K562 (cell line): ENCODE results near the gene DSCAM. TPM values are rescaled to one million over a fixed set of nuclear protein-coding genes. Genes with fewer than 3 reads are reported as not detected.

Source experiments
- ATAC-seq: fragments of 200-7000 bp; cut with Tn5 transposase; 3 replicates; pipeline ENCODE4 v1.9.1; 2020; ENCODE audit warnings: moderate library complexity
- BruUV-seq: library from RNA; stranded (reverse); fragments of 400-500 nt; replicated peaks from 2 replicates; lab custom pipeline; 2021; lab: Mats Ljungman, UMichigan
- CTCF ChIA-PET: fragments of 300-600 bp; formaldehyde crosslinking; extraction: SDS; loops from one replicate; lab custom pipeline; 2021; ENCODE audit warnings: low intra/inter-chr PET ratio; lab: Yijun Ruan, JAX
- POLR2A ChIA-PET: fragments of 300-600, 350-650 bp; sonication (Branson Sonifier 250); formaldehyde crosslinking; extraction: SDS; loops from one replicate; lab custom pipeline; 2021; ENCODE audit warnings: antibody characterized with exemption, inconsistent platforms; lab: Yijun Ruan, JAX
- DNase-seq, 4 experiments: peaks; one replicate each; pipeline versions ENCODE4 v3.0.0 to v3.0.0-alpha.2; 2011 to 2018; ENCODE audit warnings: low spot score in 3 of 4, mixed read lengths in 3 of 4; ENCODE audit errors: extremely low read depth in 1 of 4
- FAIRE-seq: peaks from 2 replicates; lab custom pipeline; 2011; peaks lifted over from hg19 to GRCh38; lab: Jason Lieb, UNC
- H2AFZ ChIP-seq: 2 replicates; pipeline ENCODE4 v1.6.0; 2011; ENCODE audit warnings: low read depth, low read length, control low read depth, inconsistent platforms
- H3K27ac ChIP-seq: fragments of 200-600 bp; 3 replicates; pipeline ENCODE4 v1.8.0; 2011; ENCODE audit warnings: low read depth, mild to moderate bottlenecking, control low read depth, inconsistent platforms, low read length, moderate library complexity, mixed read lengths; ENCODE audit errors: extremely low read depth
- H3K27me3 ChIP-seq, 2 experiments: fragments of 300-600 bp in 1 of 2; 2 replicates in 1 of 2; 3 replicates in 1 of 2; pipeline versions ENCODE4 v1.6.0 to v1.8.0; 2011; ENCODE audit warnings: inconsistent platforms in 2 of 2, low read length in 2 of 2, mild to moderate bottlenecking in 1 of 2, mixed read lengths in 1 of 2, moderate library complexity in 1 of 2; ENCODE audit not compliant: control insufficient read depth in 2 of 2, insufficient read depth in 2 of 2
- H3K36me3 ChIP-seq: fragments of 300-600 bp; 3 replicates; pipeline ENCODE4 v1.8.0; 2011; ENCODE audit warnings: mild to moderate bottlenecking, low read length, inconsistent platforms; ENCODE audit not compliant: control insufficient read depth, insufficient read depth
- H3K4me1 ChIP-seq, 2 experiments: fragments of 200-600 bp in 1 of 2; replicated peaks in 1 of 2; 2 replicates in 1 of 2; 3 replicates in 1 of 2; pipeline versions ENCODE4 v1.5.1 to v1.8.0; 2011; ENCODE audit warnings: inconsistent platforms in 2 of 2, low read length in 2 of 2, mild to moderate bottlenecking in 1 of 2, mixed read lengths in 1 of 2, moderate library complexity in 1 of 2; ENCODE audit not compliant: control insufficient read depth in 2 of 2, insufficient read depth in 2 of 2
- H3K4me2 ChIP-seq: 2 replicates; pipeline ENCODE4 v1.6.1; 2011; ENCODE audit warnings: low read length, control low read depth, inconsistent platforms, mixed read lengths; ENCODE audit not compliant: insufficient read depth
- H3K4me3 ChIP-seq: fragments of 200-600 bp; sonication (generic), shearing (Covaris generic); 2 replicates; pipeline ENCODE4 v1.5.1; 2016; ENCODE audit warnings: control low read depth, inconsistent platforms
- H3K79me2 ChIP-seq: fragments of 200-600 bp; 3 replicates; pipeline ENCODE4 v1.8.0; 2011; ENCODE audit warnings: low read length, inconsistent platforms; ENCODE audit not compliant: control insufficient read depth, insufficient read depth
- H3K9ac ChIP-seq, 2 experiments: 2 replicates each; pipeline versions ENCODE4 v1.6.0 to v1.6.1; 2011; ENCODE audit warnings: low read depth in 2 of 2, low read length in 2 of 2, control low read depth in 1 of 2, inconsistent platforms in 1 of 2, mild to moderate bottlenecking in 1 of 2, mixed read lengths in 1 of 2; ENCODE audit not compliant: insufficient read depth in 1 of 2
- H3K9me1 ChIP-seq: one replicate; pipeline ENCODE4 v1.6.0; 2011; ENCODE audit warnings: inconsistent platforms, mild to moderate bottlenecking, low read length, moderate library complexity; ENCODE audit not compliant: control insufficient read depth, insufficient read depth
- H3K9me3 ChIP-seq: replicated peaks from 2 replicates; pipeline ENCODE4 v1.5.1; 2011; ENCODE audit warnings: low read depth, low read length, inconsistent platforms; ENCODE audit not compliant: control insufficient read depth, insufficient read depth
- H4K20me1 ChIP-seq: replicated peaks from 2 replicates; pipeline ENCODE4 v1.6.1; 2011; ENCODE audit warnings: low read length, inconsistent platforms, mixed read lengths; ENCODE audit not compliant: control insufficient read depth, insufficient read depth
- ASH1L ChIP-seq: fragments of 450-650 bp; IDR thresholded peaks from 2 replicates; pipeline ENCODE4 v1.6.1; 2018; ENCODE audit warnings: borderline replicate concordance, mild to moderate bottlenecking, low read depth; ENCODE audit not compliant: partially characterized antibody
- BRD4 ChIP-seq: fragments of 200-600 bp; sonication (generic); IDR thresholded peaks from 2 replicates; pipeline ENCODE4 v1.6.1; 2017; ENCODE audit warnings: inconsistent platforms
- CC2D1A ChIP-seq: fragments of 450-650 bp; IDR thresholded peaks from 2 replicates; pipeline ENCODE4 v1.6.1; 2017; ENCODE audit warnings: mild to moderate bottlenecking
- CGGBP1 ChIP-seq: fragments of 250-450 bp; sonication (Bioruptor Pico); IDR thresholded peaks from 2 replicates; pipeline ENCODE4 v1.9.0; 2021; ENCODE audit warnings: mild to moderate bottlenecking
- E2F3 ChIP-seq: fragments of 250-450 bp; sonication (Bioruptor Pico); IDR thresholded peaks from 2 replicates; pipeline ENCODE4 v1.4.0; 2020; ENCODE audit warnings: mild to moderate bottlenecking
- E2F5 ChIP-seq: sonication (generic); formaldehyde crosslinking; IDR thresholded peaks from 2 replicates; pipeline ENCODE4 v1.8.0; 2022; ENCODE audit warnings: mild to moderate bottlenecking, missing genetic modification reagents
- FOXJ3 ChIP-seq: sonication (generic); formaldehyde crosslinking; IDR thresholded peaks from 2 replicates; pipeline ENCODE4 v1.4.0; 2020; ENCODE audit warnings: mild to moderate bottlenecking, missing genetic modification reagents
- GMEB1 ChIP-seq: fragments of 250-450 bp; sonication (Bioruptor Pico); IDR thresholded peaks from 2 replicates; pipeline ENCODE4 v1.4.0; 2020; ENCODE audit warnings: mild to moderate bottlenecking
- IRF1 ChIP-seq: sonication (generic); formaldehyde crosslinking; IDR thresholded peaks from 2 replicates; pipeline ENCODE4 v1.8.0; 2022; ENCODE audit warnings: missing genetic modification reagents, mild to moderate bottlenecking, borderline replicate concordance
- KLF1 ChIP-seq: fragments of 450-650 bp; IDR thresholded peaks from 2 replicates; pipeline ENCODE4 v1.6.1; 2016; ENCODE audit warnings: missing genetic modification characterization, missing compliant biosample characterization
- NFRKB ChIP-seq: fragments of 450-650 bp; IDR thresholded peaks from 2 replicates; pipeline ENCODE4 v1.6.1; 2016; ENCODE audit warnings: low read depth
- NFXL1 ChIP-seq: fragments of 450-650 bp; formaldehyde crosslinking; IDR thresholded peaks from 2 replicates; pipeline ENCODE4 v1.4.0; 2021; ENCODE audit warnings: mild to moderate bottlenecking
- NONO ChIP-seq, 2 experiments: fragments of 200-400 bp in 1 of 2; fragments of 450-650 bp in 1 of 2; formaldehyde crosslinking in 1 of 2; IDR thresholded peaks; 2 replicates each; pipeline ENCODE4 v1.6.1; 2017; ENCODE audit warnings: low read depth in 2 of 2, mild to moderate bottlenecking in 2 of 2, moderate library complexity in 2 of 2, low read length in 1 of 2
- PRMT5 ChIP-seq: sonication (generic); formaldehyde crosslinking; IDR thresholded peaks from 2 replicates; pipeline ENCODE4 v1.5.0; 2020; ENCODE audit warnings: missing genetic modification reagents
- TGIF2 ChIP-seq: sonication (generic); formaldehyde crosslinking; IDR thresholded peaks from 2 replicates; pipeline ENCODE4 v1.8.1; 2022; ENCODE audit warnings: mild to moderate bottlenecking, missing genetic modification reagents, moderate library complexity
- THAP7 ChIP-seq: fragments of 250-450 bp; sonication (Bioruptor Pico); IDR thresholded peaks from 2 replicates; pipeline ENCODE4 v1.5.0; 2021
- XRCC3 ChIP-seq: fragments of 450-650 bp; IDR thresholded peaks from 2 replicates; pipeline ENCODE4 v1.6.1; 2017; ENCODE audit warnings: mild to moderate bottlenecking, moderate library complexity
- ZFP1 ChIP-seq: fragments of 450-650 bp; formaldehyde crosslinking; IDR thresholded peaks from 2 replicates; pipeline ENCODE4 v1.4.0; 2020; ENCODE audit warnings: mild to moderate bottlenecking, mixed read lengths
- ZNF121 ChIP-seq: sonication (generic); formaldehyde crosslinking; conservative IDR thresholded peaks from 2 replicates; pipeline ENCODE4 v1.8.0; 2022; ENCODE audit warnings: missing genetic modification reagents
- ZNF3 ChIP-seq: fragments of 250-450 bp; sonication (Bioruptor Pico); IDR thresholded peaks from 2 replicates; pipeline ENCODE4 v1.5.0; 2021; ENCODE audit warnings: mild to moderate bottlenecking, moderate library complexity
- ZZZ3 ChIP-seq: fragments of 450-650 bp; IDR thresholded peaks from 2 replicates; pipeline ENCODE4 v1.6.1; 2016; ENCODE audit warnings: antibody characterized with exemption, mild to moderate bottlenecking, moderate library complexity
- WGBS: fragments of 100-300 bp; shearing (Covaris generic); methylation state at CpG from one replicate; pipeline ENCODE4 v1.1.6; 2016; ENCODE audit warnings: low coverage, mixed read lengths; ENCODE audit not compliant: insufficient coverage; ENCODE audit errors: missing lambda C conversion rate; 5-methylcytosine and 5-hydroxymethylcytosine counted together
- in situ Hi-C: fragments of 300-500 bp; cut with MboI; formaldehyde crosslinking; loops from 4 replicates; pipeline ENCODE4 v1.15.0; 2018; ENCODE audit warnings: inconsistent platforms, mixed read lengths
- intact Hi-C: fragments of 100-400 bp; cut with micrococcal nuclease; formaldehyde crosslinking; loops from 2 replicates; pipeline ENCODE4 v1.14.2; 2022
- polyA plus RNA-seq, 8 experiments: library from polyadenylated mRNA; depleted of rRNA in 4 of 8; stranded (reverse) in 5 of 8; unstranded in 3 of 8; fragments of >200 nt; fragmentation: Nextera tagmentation in 2 of 8; fragmentation: Illumina TruSeq in 1 of 8; extraction: Ambion mirVana in 2 of 8; extraction: Trizol in 1 of 8; gene quantifications; 2 replicates each; pipeline versions ENCODE4 v1.2.1 to v1.2.3, GENCODE V29; 2011 to 2014; ENCODE audit warnings: inconsistent platforms in 1 of 8, missing spikeins in 1 of 8
- total RNA-seq, 7 experiments: library from RNA; depleted of rRNA in 6 of 7; stranded (reverse); fragments of >200 nt in 6 of 7; fragmentation: Illumina TruSeq in 2 of 7; extraction: Trizol in 2 of 7; gene quantifications; 2 replicates each; pipeline versions ENCODE4 v1.2.1 to v1.2.3, GENCODE V29; 2011 to 2021; ENCODE audit warnings: low replicate concordance in 1 of 7

Gene DSCAM
- total and polyA plus RNA-seq, 9 of the 15 experiments (the other 6 are each of a cell fraction or from before 2014, with no cell fraction given): not detected

GRCh38 chr21:40377135-40377534 lies 469.8 kb downstream of the DSCAM start (continued):
- TF ChIP-seq E2F5 (CRISPR knock-in tag) (no peak), IRF1 (CRISPR knock-in tag) (no peak), NFXL1 (no peak), NFRKB (no peak), TGIF2 (CRISPR knock-in tag) (no peak)

GRCh38 chr21:40373761-40374160 lies 473.2 kb downstream of the DSCAM start:
- 0% methylated on average over 2 of the region's 2 CpGs for WGBS
- Histone ChIP-seq H3K4me3 (no peak overlapping the region), H2AFZ (no peak overlapping the region), H3K9me3 (no peaks in the 10 kb centered on the region; the same call in 1 of the 2 replicates), H3K27ac (no peak overlapping the region), H3K79me2 (no peaks in the 10 kb centered on the region), H3K36me3 (no peaks in the 10 kb centered on the region), H3K27me3 (no peaks in the 10 kb centered on the region), H3K9me1 (no peaks in the 10 kb centered on the region), H3K9ac (no peak overlapping the region), H3K4me2 (no peak overlapping the region), H4K20me1 (no peaks in the 10 kb centered on the region), H3K4me1 (no peaks in the 10 kb centered on the region)
- CTCF ChIA-PET: no interaction called here
- no peak for ATAC-seq
- FAIRE-seq: no peak
- in situ Hi-C loops: no loop called here
- DNase-seq: no peak
- intact Hi-C loops: no loop called here
- BruUV-seq: no TSS peak
- POLR2A ChIA-PET: no interaction called here
- TF ChIP-seq CGGBP1 (CRISPR knock-in tag): no peak
- TF ChIP-seq ZNF121 (CRISPR knock-in tag): no peak
- TF ChIP-seq NONO (IDR thresholded peaks at IDR 0.05; ENCODE audit: low read depth in 2 of 2, low read length in 1 of 2): no peak
- TF ChIP-seq ZFP1: no peak
- no peak for TF ChIP-seq GMEB1 (CRISPR knock-in tag)
- TF ChIP-seq ZNF3 (CRISPR knock-in tag): no peak
- no peak for TF ChIP-seq FOXJ3 (CRISPR knock-in tag)
- TF ChIP-seq ZZZ3: no peak
- no peak for TF ChIP-seq PRMT5 (CRISPR knock-in tag)
- no peak for TF ChIP-seq THAP7 (CRISPR knock-in tag)
- no peak for TF ChIP-seq KLF1 (tag)
- TF ChIP-seq CC2D1A: no peak
- TF ChIP-seq BRD4: no peak
- no peak for TF ChIP-seq E2F3 (CRISPR knock-in tag)
- no peak for TF ChIP-seq ASH1L
- TF ChIP-seq XRCC3: no peak
